ENCODE measurements around the gene ERGIC3.
"Not testable (repeated sequence)": the region's sequence is repeated elsewhere in the genome, so short reads cannot be mapped to it uniquely, and the experiment has no call there.

The ERGIC3 gene

DNA sequence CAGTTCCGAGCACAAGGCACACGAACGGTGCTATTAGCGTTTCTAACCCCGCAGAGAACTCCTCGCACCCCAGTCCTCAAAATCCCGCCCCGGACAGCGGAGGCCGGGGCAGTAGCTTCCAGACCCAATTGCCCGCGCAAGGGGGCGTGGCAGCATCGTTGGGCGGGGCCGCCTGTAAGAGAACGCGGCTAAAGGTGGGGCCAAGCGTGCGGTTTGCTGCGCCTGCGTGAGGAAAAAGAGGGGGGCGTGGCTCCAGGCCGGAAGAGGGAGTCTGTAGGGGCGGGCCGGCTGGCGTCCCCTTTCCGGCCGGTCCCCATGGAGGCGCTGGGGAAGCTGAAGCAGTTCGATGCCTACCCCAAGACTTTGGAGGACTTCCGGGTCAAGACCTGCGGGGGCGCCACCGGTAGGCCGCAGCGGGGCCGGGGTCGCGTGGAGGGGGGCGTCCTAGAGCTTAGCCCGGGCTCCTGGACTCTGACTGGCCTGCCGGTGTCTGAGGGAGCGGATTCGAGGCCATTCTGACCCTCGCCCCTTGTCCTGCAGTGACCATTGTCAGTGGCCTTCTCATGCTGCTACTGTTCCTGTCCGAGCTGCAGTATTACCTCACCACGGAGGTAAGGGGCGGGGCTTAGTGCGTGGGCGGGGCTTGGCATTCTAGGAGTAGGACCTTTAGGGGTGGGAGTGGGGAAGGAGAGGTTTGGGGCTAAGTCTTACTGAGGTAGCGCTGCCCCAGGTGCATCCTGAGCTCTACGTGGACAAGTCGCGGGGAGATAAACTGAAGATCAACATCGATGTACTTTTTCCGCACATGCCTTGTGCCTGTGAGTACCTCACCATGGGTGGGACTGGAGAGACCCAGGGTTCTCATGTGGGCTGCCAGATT is at the start of gene ERGIC3:
ERGIC3 (plus strand) TSS at position 296 of the 880 bp plus-strand sequence; CDS start at position 316, 20 bp downstream.
- DNase-seq = peak; percentile 94

DNA sequence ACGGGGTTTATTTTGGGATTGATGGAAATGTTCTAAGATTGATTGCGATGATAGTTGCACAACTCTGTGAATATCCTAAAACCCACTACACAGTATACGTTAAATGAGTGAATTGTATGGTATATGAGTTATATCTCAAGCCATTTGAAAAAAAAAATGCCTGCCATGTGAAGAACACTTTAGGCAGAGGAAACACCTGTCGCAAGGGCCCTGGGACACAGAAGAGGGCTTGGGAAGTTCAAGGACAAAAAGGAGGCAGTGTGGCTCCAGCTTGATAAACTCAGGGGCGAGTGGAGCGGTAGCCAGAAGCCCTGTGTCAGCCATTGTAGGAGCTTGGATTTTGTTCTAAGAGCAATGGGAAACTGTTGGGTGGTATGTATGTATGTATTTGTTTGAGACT is 49.5 kb upstream of the ERGIC3 start:
- DNase-seq = no peak

DNA sequence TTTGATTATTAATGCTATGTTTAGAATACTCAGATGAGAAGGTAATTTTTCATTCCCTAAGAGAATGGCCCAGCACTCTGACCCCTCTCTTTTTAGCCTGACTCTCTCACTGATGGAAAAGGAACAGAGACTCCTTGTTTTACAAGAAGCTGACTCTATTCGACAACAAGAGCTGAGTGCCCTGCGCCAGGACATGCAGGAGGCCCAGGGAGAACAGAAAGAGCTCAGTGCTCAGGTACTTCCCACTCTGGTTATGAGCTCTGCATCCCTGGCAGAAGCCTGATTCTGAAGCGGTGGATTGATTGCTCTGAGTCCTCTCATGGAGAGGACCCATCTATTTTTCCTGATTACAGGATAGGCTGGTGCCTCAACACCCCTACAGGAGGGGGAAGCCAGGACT is 45.4 kb upstream of the ERGIC3 start:
- no peak for DNase-seq

DNA sequence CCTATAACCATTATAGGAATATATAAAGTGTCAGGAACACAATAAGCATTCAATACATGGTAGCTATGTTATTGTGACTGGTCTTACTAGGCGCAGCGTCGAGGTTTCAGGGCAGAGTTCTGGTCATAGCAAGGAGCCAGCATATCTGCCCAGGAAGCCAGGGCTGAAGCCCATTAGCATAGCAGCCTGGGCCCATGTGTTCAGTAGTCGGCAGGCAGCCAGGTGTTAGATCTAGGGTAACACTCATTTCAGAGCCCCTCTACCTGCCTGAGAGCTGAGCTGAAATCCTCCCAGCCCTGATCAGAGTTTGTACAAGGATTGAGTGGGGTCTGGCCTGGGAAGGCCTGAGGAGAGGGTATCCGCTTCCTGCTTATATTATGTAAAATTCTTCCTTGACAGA is 44.6 kb upstream of the ERGIC3 start:
- DNase-seq = no peak

DNA sequence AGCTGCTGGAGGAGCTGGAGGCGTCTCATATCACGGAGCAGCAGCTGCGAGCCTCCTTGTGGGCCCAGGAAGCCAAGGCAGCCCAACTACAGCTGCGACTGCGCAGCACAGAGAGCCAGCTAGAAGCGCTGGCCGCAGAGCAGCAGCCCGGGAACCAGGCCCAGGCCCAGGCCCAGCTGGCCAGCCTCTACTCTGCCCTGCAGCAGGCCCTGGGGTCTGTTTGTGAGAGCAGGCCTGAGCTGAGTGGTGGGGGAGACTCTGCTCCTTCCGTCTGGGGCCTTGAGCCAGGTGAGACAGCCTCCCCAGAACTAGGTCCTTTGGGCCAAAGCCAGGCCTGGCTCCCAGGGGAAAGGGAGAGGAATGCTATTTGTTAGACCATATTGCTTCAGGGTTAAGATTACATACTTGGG is 44.1 kb upstream of the ERGIC3 start:
- DNase-seq = no peak

DNA sequence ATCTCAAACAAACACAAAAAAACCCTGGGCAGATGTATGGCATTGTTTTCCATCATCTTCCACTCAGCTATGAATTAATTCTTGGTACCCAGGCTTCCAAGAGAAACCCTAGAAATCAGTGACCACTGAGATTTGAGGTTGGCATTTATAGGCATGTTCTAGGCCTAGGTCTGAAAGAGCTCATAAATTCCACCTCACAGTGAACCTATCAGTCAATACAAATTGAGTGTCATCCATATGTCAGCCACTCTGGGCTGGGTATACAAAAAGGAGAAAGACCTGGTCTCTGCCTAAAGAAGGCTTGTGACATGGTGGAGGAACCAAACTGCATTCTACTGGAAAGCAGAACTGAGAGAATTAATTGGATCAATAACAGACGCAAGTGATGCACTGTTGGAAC is 42.6 kb upstream of the ERGIC3 start:
- DNase-seq = no peak

DNA sequence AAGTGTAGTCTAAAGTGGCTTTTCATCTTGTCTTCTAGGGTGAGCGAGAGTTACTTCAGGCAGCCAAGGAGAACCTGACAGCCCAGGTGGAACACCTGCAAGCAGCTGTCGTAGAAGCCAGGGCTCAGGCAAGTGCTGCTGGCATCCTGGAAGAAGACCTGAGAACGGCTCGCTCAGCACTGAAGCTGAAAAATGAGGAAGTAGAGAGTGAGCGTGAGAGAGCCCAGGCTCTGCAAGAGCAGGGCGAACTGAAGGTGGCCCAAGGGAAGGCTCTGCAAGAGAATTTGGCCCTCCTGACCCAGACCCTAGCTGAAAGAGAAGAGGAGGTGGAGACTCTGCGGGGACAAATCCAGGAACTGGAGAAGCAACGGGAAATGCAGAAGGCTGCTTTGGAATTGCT is 39.5 kb upstream of the ERGIC3 start:
- no peak for DNase-seq

DNA sequence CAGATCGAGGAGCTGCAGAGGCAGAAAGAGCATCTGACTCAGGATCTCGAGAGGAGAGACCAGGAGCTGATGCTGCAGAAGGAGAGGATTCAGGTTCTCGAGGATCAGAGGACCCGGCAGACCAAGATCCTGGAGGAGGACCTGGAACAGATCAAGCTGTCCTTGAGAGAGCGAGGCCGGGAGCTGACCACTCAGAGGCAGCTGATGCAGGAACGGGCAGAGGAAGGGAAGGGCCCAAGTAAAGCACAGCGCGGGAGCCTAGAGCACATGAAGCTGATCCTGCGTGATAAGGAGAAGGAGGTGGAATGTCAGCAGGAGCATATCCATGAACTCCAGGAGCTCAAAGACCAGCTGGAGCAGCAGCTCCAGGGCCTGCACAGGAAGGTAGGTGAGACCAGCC is 38.6 kb upstream of the ERGIC3 start:
- no peak for DNase-seq

DNA sequence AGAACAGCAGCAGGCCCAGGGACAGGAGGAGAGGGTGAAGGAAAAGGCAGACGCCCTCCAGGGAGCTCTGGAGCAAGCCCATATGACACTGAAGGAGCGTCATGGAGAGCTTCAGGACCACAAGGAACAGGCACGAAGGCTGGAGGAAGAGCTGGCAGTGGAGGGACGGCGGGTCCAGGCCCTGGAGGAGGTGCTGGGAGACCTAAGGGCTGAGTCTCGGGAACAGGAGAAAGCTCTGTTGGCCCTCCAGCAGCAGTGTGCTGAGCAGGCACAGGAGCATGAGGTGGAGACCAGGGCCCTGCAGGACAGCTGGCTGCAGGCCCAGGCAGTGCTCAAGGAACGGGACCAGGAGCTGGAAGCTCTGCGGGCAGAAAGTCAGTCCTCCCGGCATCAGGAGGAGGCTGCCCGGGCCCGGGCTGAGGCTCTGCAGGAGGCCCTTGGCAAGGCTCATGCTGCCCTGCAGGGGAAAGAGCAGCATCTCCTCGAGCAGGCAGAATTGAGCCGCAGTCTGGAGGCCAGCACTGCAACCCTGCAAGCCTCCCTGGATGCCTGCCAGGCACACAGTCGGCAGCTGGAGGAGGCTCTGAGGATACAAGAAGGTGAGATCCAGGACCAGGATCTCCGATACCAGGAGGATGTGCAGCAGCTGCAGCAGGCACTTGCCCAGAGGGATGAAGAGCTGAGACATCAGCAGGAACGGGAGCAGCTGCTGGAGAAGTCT is 37.9 kb upstream of the ERGIC3 start:
- DNase-seq = no peak

DNA sequence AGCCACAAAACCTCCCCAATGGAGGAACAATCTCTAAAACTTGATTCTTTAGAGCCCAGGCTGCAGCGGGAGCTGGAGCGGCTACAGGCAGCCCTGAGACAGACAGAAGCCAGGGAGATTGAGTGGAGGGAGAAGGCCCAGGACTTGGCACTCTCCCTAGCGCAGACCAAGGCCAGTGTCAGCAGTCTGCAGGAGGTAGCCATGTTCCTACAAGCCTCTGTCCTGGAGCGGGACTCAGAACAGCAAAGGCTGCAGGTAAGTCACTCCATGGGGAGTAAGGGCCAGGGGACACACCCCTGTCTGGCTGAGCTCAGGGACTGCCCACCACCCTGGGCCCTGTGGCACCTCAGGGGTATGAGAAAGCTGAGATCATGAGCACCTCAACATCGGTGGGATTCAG is 37.1 kb upstream of the ERGIC3 start:
- DNase-seq = no peak

DNA sequence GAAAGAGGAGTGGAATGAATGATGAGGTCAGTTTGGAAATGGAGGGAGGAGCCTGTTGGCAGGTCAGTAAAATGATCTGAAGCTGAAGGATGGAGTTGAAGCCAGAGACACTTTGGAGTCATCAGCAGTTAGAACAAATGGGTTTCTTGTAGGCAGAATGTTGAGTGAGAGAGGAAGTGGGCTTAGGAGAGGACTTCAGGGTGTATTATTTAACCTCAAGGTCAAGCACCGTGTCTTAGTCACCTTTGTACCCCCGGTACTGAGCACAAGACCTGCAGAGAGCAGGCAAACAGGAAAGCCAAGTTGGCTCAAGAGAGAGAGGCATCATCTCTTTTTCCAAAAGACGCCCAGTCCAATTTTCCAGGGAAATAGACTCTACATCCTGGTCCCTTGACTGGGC is 35.7 kb upstream of the ERGIC3 start:
- no peak for DNase-seq

DNA sequence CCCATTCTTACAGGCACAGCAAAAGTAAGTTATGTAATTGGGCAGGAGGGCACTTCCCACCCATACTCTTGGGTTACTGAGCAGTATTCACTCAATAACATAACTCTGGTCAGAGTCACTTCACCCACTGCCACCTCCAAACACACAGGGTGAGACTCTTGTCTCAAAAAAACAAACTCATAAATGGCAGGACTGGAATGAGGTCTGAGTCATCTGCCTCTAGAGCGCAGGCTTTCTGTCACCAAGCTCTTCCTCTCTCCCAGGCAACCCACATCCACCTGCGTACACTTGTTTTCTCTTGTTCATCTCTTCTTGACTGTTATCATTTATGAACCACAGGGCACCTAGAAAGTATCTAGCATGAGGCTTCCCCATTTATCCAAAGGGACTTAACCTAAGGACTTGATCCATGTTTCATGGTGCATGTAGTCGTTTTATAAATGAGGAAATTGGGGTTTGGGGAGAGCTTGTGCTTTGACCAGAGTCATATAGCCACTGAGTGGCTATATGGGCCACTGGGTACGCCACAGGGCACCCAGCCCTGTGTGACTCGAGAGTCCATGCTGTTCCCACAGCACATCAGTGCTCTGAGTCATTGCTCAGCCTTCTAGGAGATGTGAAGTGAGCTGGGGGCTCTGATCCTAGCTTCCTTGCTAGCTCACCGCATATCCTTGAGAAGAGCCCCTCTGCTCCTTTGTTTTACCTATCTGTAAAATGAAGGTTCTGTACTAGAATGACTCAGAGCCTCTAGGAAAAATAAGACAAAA is 34.8 kb upstream of the ERGIC3 start:
- DNase-seq = no peak

DNA sequence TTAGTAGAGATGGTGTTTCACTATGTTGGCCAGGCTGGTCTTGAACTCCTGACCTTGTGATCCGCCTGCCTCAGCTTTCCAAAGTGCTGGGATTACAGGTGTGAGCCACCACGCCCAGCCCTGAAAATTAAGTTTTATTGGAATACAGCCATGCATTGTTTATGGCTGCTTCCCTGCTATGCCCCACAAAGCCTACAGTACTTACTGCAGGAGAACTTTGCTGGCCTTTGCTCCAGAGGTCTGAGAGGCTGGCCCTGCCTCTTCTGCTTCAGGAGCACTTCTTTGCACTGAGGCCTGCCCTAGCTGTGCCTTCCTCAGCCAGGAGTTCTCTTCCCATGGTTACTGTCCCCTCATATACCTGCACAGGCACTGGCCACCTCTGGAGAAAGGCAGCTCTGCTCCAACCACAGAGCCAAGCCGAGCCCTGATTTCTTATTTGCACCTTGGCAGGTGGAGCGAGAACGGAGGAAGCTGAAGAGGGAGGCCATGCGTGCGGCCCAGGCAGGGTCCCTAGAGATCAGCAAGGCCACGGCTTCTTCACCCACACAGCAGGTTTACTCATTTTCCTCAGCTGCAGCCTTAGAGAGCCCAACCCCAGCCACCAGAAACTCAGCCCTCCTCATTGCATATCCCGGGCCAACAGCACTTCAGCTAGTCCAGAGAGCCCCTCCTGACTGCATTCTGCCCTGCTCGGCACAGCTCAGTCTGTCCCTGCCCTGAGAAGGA is 33.2 kb upstream of the ERGIC3 start:
- DNase-seq = no peak

DNA sequence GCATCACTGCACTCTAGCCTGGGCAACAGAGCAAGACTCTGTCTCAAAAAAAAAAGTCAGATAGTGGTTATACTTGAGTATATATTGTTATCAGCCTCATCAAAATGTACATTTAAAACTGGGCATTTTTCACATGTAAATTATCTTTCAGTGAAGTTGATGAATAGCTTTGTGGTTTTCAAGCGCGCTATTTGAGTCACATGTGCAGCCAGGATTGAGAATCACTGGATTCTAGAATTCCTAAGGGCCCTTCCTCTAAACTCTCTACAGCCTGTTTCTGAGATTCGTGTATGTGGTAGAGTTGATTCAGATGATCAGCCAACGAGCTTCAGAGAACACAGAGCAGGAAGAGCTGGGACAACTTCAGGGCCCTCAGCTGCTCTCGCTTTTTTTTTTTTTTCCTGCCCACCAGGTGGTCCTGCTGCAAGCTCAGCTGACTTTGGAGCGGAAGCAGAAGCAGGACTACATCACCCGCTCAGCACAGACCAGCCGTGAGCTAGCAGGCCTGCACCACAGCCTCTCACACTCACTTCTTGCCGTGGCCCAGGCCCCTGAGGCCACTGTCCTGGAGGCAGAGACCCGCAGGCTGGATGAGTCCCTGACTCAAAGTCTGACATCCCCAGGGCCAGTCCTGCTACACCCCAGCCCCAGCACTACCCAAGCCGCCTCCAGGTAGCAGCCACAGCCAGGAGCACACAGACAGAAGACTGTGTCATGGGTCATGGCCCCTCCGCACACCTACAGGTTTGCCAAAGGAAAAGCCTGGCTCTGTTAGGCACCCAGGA is 30.7 kb upstream of the ERGIC3 start:
- DNase-seq = peak; percentile 37

DNA sequence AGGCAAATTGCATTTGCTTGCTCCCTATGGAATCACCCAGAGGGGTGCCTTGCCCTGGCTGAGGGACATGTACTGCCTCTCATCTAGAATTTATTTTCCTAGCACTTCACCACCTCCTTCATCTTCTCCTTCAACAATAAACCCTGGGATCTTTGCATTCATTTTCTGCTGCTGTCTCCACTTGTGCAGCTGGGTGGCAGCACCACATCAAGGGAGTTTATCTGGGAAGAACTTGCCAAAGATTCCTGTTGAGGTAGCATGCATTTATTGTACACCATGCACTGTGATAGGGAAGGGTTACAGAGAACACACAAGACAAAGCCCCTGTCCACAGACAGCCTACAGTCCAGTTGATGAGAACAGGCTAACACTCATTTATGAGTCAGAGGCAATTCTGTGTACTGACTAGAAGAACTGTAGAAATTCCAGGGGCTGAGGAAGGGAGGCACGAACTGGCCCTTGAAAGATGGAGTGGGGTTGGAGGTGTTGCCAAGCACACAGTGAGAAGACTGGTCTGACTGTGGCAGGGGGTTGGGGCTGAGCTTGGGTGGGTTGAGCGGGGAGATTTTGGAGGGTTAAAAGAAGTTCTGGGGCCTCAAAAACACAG is 30.0 kb upstream of the ERGIC3 start:
- peak; percentile 36 for DNase-seq

DNA sequence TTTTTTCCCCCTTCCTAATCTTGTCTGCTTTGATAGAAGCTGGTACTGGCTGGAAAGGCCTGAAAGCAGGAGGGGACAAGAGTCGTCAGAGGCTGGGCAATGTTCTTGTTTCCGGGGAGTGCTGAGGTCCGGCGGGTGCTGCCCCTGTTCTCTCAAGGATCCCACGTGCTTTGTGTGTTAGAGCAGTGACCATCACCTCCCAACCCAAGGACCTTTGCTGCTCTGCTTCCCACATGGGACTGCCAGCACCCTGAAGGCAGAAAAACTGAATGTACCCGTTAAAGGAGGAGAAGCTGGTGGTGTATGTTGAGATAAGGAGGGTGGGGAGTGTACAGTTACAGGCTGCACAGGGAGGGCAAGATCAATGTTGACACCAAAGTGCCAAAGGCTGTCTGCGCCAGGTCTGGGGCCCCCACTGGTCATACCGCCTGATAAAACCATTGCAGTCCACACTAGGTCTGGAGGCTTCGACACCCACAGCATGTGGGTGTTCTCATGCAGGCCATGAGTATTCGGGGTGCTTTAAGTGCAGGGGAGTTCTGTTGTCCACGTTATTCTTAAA is 27.4 kb upstream of the ERGIC3 start:
- DNase-seq = no peak

DNA sequence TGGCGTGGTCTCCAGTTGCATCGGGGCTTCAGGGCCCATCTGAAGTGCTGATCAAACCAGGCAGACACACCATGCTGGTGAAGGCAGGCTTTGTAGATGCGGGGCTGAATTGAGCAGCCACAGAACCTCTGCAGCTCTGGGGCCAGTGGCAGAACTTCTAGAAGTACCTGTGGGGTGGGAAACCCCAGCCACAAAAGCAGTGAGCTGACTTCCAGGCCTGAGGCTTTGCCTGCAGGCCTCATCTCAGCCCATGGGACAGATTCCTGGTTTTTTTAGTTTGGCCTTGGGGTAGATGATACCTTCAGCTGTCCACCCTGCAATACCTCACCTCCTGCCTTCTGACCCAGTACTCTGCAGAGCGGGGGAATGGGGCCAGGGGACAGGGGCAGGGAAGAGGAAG is 26.5 kb upstream of the ERGIC3 start:
- no peak for DNase-seq

DNA sequence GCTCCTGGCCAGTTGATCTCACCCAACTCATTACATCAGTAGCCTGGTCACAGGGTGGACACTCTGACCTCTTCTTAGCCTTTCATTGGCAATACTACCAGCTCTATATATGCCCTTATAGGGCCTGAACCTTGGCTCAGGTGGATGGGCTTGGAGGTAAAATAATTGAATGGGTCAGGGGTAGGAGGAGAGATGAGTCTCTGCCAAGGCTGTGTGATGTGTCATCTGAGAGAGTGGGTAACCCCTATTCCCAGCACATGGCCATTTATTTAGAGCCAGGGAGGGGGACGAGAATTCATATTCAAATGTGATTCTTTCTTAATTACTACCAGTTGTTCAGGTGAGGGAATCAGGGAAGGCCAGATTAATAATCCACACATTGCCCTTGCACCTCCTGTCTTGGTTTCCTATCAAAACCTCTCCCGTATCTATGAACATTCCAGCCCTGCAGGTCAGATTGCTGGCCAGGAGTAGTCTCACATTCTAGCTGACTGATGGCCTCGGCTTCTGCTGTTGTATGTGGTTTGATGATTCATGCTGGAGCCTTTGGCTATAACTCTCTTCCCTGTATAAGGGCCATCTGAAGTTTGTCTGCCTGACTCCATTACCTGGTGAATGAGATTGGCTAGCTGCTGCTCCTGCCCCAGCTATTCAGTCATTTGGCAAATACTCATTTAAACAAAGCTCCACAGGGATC is 25.8 kb upstream of the ERGIC3 start:
- peak; percentile 74 for DNase-seq

DNA sequence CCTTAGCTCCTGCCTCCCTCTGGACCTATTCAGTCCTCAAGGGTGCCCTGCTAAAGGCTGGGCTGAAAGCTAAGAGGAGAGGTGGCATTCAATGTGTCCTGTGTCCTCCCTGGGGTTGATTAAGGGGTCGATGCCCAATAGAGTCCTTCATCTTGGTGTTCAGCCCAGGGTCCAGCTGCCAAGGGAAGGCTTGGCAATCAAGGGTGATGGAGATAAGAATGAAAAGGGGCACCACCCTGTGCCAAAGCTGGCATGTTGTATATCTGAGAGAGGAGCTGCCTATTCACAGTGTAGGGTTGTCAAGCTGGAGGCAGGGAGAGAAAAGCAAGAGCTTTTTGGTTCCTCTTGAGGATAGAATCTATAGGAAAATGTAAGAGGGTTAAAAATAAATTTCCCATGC is 24.8 kb upstream of the ERGIC3 start:
- no peak for DNase-seq

DNA sequence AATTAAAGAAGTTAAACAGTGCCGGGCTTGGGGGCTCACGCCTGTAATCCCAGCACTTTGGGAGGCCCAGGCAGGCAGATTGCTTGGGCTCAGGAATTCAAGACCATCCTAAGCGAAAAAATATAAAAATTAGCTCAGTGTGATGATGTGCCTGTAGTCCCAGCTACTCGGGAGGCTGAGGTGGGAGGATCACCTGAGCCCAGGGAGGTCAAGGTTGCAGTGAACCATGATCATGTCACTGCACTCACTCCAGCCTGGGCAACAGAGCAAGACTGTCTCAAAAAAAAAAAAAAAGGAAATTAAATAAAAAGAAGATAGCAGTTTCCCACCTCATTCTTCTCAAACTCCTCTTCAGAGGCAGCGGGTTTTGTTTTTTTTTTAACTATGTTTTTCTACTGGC is 24.1 kb upstream of the ERGIC3 start:
- DNase-seq = not testable (repeated sequence)

DNA sequence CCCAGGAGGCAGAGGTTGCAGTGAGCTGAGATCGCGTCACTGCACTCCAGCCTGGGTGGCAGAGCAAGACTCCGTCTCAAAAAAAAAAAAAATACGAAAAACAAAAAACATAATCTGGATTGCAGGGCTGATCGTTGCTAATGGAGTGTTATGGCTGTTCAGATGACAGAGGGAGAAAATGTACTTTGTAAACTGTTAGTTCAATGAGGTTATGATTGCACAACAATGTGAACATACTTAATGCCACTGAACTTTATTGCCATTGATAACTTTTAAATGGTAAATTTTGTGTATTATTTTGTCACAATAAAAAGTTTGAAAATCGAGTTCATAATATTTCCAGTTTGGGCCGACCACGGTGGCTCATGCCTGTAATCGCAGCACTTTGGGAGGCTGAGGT is 22.9 kb upstream of the ERGIC3 start:
- no peak for DNase-seq

Data from fibroblast of skin of right quadriceps (primary cell).